Stimulated activated CD8-positive, alpha-beta memory T cell treated with anti-CD3 and anti-CD28 coated beads, Interleukin-15, amount 100 ng/mL, for 24 hours (primary cell): ENCODE measurements around the gene CCNF.
"Not testable (repeated sequence)": the region's sequence is repeated elsewhere in the genome, so short reads cannot be mapped to it uniquely, and the experiment has no call there.

Experiments
- DNase-seq: peaks from one replicate; pipeline ENCODE4 v3.0.0-alpha.2; 2020; ENCODE audit warnings: low read depth

Gene CCNF

DNA sequence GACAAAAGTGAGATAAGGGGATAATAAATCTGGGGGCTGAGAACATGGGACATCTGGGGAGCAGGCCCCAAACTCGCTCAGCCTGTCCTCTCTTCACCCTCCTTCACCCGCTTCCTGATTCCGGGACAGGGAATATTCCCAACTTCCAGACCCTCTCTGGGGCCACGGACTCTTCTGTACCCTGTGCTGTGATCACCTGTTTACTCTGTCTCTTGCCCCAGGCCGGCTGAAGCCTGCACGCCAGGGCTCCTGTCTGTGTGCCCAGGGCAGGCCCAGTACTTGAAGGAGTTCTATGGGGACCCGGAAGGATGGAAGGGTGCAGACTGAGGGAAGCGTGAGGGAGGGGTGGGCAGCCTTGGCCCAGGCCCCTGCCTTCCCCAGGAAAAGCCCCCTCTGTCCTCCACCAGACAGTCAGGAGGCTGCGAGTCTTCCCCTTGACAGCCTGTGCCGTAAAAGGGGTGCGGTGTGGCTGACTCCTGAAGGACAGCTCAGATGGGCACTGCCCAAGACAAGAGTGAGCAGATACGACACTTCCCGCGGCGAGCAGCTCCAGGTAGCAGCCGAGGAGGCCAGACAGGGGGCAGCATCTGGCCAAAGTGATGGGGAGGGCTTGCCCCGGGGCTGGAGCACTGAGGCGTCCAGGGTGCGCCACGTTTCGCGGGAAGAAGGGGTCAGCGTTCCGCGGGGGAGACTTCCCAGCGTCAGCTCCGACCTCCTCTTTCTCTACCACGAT is 1.0 kb upstream of the CCNF start:
- DNase-seq = no peak

- no peak for DNase-seq
These were observed 538 bp upstream of the CCNF start for GRCh38 chr16:2428784-2429033.

- DNase-seq = no peak
These were observed 770 bp downstream of the CCNF start for GRCh38 chr16:2429771-2430663.

DNA sequence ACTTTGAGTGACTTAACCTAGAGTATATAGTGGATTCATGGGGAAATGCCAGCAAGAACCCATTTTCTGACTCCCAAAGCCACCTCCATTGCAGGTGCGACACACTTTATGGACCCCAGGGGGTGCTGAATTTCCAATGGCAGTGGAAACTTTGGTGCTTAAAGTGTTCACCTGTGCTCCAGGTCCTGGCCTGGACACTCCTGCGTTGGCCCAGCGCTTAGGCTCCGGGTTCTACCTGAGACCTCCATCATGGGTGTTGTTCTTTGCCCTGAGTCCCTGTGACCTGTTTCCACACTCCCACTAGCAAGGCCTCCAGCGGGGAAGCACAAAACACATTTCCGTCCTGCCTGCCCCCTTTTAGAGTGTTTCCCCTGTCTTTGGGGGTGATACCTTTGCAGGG is 3.0 kb downstream of the CCNF start:
- no peak for DNase-seq

DNA sequence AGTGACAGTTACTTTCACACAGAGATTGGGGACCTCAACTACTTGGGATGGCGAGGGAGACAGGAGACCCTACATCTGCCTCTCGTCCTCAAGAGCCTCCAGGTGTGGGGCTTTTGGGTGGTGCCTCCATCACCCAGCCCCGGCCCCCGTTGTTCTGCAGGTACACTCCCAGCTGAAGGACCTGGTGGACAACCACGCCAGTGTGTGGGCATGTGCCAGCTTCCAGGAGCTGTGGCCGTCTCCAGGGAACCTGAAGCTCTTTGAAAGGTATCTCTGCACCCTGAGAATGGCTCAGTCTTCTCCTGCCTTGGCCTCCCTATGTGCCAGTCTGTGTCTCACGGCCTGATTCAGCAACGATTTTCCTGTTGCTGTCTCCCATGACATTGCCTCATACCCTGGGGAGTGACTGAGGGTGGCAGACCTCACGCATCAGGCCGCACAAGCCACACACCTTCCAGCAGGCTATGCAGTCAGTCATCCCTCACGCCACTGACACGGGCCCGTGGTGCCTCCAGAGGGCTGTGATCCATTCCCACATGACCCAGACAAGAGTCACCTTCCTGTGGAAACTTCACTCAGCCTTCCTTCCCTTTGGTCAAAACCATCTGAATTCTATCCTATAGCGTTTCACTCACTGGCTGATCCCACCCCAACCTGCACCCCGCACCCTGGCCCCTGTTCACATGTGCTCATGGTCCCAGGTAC is 3.7 kb downstream of the CCNF start:
- no peak for DNase-seq

DNA sequence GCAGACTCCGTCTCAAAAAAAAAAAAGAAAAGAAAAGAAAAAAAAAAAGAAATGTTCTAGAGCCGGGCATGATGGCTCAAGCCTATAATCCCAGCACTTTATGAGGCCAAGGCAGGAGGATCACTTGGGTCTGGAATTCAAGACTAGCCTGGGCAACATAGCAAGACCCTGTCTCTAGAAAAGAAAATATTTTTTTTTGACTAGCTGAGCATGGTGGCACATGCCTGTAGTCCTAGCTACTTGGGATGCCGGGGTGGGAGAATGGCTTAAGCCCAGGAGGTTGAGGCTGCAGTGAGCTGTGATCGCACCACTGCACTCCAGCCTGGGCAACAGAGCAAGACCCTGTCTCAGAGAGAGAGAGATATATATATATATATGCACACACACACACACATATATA is 6.0 kb downstream of the CCNF start:
- DNase-seq = not testable (repeated sequence)

DNA sequence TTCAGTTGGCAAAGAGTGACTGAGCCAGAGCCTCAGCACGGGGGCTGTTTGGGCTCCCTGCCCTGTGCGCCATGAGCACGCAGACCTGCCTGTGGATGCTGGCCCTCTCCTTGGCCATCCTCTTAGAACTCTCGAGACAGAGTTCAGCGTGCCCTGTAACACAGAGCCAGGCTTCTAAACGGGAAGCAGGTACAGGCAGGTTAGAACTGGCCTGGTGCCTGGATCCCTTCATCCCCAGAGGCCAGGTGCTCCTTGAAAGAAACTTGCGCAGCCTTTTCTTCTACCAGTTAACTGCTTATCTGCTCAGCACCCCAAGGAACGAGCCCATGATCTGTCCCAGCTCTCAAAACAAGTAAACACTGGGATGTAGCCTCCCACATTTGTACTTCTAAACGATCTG is 6.9 kb downstream of the CCNF start:
- DNase-seq = no peak

- no peak for DNase-seq
These were observed 8.0 kb downstream of the CCNF start for GRCh38 chr16:2437032-2437790.

GRCh38 chr16:2438121-2438520 is 8.9 kb downstream of the CCNF start:
- no peak for DNase-seq

GRCh38 chr16:2439598-2439997 is 10.4 kb downstream of the CCNF start:
- no peak for DNase-seq

DNA sequence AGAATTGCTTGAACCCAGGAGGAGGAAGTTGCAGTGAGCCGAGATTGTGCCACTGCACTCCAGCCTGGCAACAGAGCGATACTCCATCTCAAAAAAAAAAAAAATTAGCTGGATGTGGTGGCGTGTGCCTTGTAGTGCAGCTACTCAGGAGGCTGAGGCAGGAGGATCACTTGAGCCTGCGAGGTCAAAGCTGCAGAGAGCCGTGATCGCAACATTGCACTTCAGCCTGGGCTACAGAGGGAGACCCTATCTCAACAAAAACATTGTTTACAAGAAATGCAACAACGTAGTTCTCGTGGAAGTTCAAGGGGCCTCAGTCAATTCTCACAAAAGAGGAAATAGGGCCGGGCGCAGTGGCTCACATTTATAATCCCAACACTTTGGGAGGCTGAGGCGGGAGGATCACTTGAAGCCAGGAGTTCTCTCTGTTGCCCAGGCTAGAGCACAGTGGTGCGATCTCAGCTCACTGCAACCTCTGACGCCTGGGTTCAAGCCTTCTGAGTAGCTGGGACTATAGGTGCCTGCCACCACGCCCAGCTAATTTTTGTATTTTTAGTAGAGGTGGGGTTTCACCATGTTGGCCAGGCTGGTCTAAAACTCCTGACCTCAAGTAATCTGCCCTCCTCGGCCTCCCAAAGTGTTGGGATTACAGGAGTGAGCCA is 12.0 kb downstream of the CCNF start:
- DNase-seq = not testable (repeated sequence)

GRCh38 chr16:2443555-2443954 is 14.3 kb downstream of the CCNF start:
- no peak for DNase-seq

GRCh38 chr16:2447920-2448583 is 18.8 kb downstream of the CCNF start:
- DNase-seq = no peak

DNA sequence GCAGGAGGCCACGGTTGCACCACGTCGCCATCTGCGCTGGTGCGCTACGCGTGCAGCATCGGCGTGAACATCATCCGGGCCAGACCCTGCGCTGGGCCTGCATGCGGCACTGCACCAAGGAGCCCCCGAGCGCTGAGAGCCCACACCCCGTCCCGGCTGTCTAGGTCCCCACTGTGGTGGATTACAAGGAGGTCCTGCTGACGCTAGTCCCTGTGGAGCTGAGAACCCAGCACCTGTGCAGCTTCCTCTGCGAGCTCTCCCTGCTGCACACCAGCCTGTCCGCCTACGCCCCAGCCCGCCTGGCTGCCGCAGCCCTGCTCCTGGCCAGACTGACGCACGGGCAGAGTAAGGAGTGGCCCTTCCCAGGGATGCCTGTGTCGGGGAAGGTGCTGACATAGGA is 19.9 kb downstream of the CCNF start:
- no peak for DNase-seq

DNA sequence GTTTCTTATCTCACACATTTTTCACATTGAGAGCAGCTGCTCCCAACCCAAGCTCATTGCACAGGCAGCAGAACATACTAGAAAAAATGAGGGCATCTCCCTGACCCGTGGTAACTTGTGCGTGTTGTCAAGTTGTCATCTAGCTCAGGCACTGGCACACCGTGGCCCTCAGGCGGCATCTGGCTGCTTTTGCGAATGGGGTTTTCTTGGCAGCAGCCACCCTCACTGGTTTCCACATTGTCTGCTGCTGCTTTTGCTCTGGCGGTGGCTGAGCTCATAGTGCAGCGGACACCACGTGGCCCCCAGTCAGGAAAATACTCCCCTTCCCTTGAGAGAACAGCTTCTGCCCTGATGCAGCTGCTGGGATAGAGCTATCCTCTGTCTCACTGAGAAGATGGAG is 21.3 kb downstream of the CCNF start:
- DNase-seq = no peak

DNA sequence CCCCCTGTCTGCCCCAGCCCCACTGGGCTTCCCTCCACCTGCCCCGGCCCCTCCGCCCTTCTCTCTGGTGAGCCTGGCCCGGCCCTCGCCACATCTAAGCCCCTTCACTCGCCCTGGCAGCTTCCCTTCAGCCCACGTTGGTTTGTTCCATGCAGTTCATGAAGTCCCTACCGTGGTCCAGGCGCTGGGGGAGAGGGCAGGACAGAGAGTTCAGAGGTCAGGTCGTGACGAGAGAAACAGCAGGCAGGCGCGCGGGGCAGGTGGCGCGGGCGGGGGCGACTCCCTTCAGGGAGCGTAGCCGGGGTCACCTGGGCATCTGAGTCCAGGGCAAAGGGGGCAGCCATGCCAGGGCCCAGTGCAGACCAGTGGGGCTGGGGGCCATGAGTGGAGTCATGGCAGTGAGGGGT is 21.7 kb downstream of the CCNF start:
- DNase-seq = no peak

- no peak for DNase-seq
These were observed 22.6 kb downstream of the CCNF start for GRCh38 chr16:2451851-2452320.

GRCh38 chr16:2452650-2453049 is 23.4 kb downstream of the CCNF start:
- no peak for DNase-seq

- no peak for DNase-seq
These were observed 26.0 kb downstream of the CCNF start for GRCh38 chr16:2455081-2455845.

DNA sequence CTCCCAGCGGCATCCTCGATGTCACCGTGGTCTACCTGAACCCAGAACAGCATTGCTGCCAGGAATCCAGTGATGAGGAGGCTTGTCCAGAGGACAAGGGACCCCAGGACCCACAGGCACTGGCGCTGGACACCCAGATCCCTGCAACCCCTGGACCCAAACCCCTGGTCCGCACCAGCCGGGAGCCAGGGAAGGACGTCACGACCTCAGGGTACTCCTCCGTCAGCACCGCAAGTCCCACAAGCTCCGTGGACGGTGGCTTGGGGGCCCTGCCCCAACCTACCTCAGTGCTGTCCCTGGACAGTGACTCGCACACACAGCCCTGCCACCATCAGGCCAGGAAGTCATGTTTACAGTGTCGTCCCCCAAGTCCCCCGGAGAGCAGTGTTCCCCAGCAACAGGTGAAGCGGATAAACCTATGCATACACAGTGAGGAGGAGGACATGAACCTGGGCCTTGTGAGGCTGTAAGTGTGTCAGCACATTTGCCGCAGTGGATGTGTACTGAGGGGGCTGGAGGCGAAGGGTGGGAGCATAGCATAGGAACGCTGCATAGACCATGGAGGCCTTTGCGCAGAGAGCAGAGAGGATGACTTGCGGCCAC is 27.4 kb downstream of the CCNF start:
- DNase-seq = no peak
